ENCODE results near the gene GAL3ST2.
"Not testable (repeated sequence)": the region's sequence is repeated elsewhere in the genome, so short reads cannot be mapped to it uniquely, and the experiment has no call there.

The GAL3ST2 gene

GRCh38 chr2:241776336-241777169 lies at the start of gene GAL3ST2:
Gene GAL3ST2 (plus strand): TSS chr2:241776822. CDS start chr2:241776956, 134 bp downstream.
- DNase-seq = peak in 1 of 2 donors; percentile 8

GRCh38 chr2:241728000-241728399 lies 48.6 kb upstream of the GAL3ST2 start:
- no peak for DNase-seq

DNA sequence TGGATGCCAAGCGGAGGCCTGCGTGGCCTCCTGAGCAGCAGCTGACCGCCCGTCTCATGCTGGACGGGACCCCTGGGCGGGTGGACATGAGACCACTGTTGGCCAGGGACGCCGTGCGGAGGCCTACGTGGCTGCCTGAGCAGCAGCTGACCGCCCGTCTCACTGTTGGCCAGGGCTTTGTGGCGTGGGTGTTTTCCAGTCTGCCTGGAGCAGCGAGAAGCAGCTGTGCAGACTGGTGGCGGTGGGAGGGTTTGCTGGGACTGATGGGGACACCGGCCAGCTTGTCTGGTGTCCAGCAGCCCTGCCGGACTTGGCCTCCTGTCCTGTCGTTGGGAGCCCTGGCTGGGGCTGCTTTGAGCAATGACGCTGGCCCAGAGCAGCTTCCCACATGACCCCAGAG lies 48.0 kb upstream of the GAL3ST2 start:
- DNase-seq = no peak

- DNase-seq = no peak
Measured at GRCh38 chr2:241729868-241730267, 46.8 kb upstream of the GAL3ST2 start.

DNA sequence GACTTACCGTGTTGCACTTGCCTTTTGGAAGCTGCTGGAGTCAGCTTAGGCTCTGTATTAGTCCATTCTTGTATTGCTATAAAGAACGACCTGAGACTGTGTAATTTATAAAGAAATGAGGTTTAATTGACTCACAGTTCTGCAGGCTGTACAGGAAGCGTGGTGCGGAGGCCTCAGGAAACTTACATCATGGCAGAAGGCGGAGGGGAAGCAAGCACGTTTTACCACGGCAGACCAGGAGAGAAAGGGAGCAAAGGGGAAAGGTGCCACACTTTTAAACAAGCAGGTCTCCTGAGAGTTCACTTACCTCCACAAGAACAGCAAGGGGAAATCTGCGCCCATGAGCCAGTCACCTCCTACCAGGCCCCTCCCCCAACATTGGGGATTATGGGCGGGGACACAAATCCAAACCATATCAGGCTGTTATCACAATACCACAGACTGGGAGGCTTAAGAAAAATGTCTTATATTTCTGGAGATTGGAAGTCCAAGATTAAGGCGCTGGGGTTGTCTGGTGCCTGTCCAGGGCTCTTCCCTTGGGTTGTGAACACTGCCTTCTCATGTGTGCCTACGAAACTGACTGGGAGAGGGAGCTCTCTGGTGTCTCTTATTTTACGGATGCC lies 45.8 kb upstream of the GAL3ST2 start:
- peak in 1 of 2 donors; percentile 22 for DNase-seq

GRCh38 chr2:241732513-241733186 lies 44.0 kb upstream of the GAL3ST2 start:
- DNase-seq = peak; percentile 68 to 78

DNA sequence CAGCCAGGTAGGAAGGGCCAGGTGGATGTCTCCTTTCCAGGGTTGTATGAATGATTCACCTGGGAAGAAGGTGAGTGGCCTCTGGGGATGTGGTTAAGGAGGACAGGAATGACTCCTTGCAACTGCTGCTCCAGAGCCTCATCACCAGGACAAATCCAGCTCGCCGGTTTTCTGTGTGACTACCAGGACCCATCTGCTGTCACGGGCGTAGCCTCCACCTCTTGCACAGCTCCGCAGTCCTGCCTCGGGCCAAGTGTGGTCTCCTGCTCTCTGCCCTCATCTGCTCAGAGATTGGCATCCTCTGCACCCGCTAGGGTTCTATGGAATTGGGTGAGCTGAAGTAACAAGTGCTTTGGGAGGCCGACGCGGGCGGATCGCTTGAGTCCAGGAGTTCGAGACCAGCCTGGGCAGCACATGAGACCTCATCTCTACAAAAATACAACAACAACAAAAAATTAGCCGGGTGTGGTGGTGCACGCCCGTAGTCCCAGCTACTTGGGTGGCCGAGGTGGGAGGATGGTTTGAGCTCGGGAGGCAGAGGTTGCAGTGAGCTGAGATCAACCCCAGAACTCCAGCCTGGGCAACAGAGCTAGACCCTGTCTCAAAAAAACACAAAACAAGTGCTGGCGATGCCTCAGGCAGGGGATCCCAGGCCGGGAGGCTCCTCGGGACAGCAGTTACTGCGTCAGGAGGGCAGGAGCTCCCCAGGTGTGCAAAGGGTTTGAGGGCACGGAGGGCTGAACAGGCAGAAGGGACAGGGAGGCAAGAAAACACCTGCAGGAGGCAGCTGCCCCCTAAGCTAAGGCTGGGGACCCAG lies 43.0 kb upstream of the GAL3ST2 start:
- no peak for DNase-seq

DNA sequence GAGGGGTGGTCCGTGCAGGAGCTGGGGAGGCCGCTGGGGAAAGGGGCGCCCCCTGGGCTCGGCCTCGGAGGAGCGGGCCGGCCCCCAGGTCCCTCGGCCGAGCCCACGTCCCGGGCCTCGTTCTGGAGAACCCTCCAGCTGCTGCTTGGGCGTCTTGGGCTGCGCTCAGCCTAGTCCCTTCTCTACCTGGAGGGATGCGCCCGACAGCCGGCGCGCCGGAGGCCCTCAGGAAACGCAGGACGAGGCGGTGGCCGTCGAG lies 42.5 kb upstream of the GAL3ST2 start:
- DNase-seq = no peak

DNA sequence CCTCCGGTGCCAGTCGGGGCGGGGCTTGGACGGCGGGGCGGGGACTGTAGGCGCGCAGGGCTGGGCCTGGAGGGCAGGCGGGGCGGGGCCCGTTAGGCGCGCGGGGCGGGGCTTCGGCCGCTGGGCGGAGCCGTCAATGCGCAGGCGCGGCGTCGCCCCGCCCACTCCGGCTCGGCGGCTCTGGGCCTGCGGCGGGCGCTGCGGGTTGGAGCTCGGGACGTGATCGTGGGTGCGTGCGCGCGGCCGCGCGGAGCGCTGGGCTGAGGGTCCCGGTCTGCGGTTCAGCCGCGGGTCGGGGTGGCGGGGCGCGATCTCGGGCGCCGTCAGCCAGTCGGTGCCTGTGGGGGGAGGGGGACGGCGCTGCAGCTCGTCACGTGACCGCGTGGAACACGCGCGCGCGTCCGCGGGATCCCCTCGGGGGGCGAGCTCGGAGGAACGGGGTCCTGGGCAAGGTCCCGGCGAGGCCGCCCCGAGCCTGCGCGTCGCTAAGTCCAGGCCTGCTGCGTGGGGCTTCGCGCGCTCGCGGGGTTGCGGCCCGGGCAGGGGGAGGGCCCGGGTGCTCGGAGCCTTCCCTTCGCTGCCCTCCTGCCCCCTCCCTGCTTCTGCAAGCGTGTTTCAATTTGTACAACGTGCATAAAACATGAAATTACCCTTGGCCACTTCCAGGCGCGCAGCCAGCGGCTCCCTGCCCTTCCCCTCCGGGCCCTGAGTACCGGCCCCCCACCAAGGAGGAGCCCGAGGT lies 42.0 kb upstream of the GAL3ST2 start, which contains the start of gene D2HGDH:
Gene D2HGDH (plus strand): TSS at position 164 of the 742 bp plus-strand sequence. CDS start 595 bp downstream, outside the sequence.
- DNase-seq = peak; percentile 97 to 98

DNA sequence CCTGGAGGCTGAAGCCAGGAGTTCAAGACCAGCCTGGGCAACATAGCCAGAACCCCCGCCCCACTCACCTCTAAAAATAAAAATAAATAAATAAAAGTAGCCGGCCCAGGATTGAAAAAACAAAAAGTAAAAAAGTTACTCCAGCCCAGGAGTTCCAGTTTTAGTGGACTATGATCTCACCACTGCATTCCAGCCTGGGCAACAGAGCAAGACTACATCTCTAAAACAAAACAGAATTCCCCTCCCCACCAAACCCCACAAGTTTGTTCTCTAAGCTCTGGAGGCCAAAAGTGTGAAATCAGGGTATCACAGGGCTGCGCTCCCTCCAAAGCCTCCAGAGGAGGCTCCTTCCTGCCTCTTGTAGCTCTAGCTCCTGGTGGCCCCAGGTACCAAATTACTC lies 40.5 kb upstream of the GAL3ST2 start:
- DNase-seq = no peak

DNA sequence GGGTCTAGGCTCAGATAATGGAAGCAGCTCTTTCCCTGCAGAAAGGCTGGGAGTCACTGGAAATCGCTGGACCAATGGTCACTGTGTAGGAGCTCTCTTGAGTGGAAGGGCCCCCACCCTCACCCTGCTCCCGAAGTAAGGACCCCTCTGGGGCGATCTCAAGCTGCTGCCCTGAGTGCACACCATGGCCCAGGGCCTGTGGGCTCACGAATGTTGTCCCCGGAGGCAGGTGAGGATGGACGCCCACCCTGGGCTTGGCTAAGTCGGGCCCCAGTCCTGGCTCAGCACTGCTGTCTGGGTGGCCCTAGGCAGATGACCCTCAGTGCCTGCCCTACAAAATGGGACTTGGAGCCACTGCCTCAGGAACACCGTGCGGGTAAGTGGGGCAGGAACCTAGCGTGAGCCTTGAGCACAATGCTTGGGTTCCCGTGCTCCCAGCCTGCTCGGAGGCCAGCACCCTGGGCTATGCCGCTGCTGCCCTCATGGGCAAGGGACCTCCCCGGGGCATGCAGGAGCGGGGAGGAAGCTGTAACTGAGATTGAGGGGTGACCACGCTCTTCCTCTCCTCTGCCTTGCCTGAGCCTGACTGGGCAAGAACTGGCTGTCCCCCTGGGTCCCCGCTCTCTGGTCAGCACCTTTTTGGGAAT lies 38.5 kb upstream of the GAL3ST2 start:
- no peak for DNase-seq

DNA sequence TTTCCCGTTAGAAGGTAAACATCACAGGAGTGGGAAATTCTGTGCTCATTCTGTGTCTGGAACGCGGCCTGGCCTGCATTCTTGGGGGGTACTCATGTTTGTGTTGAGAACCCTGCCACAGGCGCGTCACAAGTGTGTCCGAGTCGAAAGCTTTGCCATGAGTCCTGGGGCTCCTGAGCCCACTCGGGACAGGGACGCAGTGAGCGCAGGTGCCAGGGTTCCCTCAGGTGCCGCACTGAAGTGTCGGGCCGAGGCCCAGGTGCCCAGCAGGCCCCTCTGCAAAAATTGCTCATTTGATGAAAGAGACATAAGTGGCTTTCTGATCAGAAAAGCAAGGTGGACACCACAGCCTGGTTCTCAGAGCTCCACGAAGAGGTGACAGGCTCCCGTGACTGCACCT lies 37.4 kb upstream of the GAL3ST2 start:
- DNase-seq = no peak

DNA sequence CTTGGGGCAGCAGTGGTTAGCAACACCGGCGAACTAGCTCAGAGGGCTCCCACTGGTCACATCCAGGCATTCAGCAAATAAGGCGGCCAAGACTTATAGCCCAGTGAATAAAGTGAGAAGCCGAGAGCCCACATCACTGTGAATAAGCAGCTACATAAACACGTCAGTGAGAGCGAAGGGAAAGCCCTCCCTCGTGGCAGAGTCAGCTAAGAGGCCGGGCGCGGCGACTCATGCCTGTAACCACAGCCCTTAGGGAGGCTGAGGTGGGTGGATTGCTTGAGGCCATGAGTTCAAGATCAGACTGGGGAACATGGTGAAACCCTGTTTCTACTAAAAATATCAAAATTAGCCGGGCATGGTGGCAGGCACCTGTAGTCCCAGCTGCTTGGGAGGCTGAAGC lies 37.0 kb upstream of the GAL3ST2 start:
- peak; percentile 66 to 73 for DNase-seq

DNA sequence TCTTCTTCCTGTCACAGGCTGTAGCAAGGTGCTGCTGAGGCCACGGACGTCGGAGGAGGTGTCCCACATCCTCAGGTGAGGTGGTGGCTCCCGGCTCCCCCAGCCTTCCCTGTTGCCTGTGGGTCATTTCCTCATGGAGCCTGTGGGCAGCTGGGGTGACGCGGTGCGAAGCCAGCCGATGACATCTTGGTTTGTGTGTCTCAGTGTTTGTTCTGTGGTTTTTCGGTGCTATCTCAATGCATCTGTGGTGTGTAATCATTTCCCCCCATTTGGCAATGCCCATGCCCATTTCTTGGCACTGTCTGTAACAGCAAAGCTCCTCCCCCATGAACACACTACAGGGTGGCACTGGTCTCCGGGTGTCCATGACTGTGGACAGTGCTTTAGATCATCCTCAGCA lies 35.6 kb upstream of the GAL3ST2 start:
- DNase-seq = peak in 1 of 2 donors; percentile 28

GRCh38 chr2:241742320-241742939 lies 34.2 kb upstream of the GAL3ST2 start:
- DNase-seq = no peak

- not testable (repeated sequence) for DNase-seq
Measured at GRCh38 chr2:241743008-241743407, 33.6 kb upstream of the GAL3ST2 start.

DNA sequence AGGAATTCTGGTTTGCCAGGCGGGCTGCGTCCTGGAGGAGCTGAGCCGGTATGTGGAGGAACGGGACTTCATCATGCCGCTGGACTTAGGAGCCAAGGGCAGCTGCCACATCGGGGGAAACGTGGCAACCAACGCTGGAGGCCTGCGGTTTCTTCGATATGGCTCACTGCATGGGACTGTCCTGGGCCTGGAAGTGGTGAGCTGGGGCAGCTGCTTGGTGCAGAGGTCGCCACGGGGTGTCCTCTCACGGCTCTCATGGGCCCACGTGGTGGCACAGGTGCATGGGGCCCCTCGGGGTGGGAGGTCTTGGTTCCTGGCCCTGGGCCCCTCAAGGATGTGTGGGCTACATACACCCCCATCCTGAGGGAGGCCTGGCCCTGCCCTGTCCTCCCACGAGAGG lies 33.0 kb upstream of the GAL3ST2 start:
- no peak for DNase-seq

DNA sequence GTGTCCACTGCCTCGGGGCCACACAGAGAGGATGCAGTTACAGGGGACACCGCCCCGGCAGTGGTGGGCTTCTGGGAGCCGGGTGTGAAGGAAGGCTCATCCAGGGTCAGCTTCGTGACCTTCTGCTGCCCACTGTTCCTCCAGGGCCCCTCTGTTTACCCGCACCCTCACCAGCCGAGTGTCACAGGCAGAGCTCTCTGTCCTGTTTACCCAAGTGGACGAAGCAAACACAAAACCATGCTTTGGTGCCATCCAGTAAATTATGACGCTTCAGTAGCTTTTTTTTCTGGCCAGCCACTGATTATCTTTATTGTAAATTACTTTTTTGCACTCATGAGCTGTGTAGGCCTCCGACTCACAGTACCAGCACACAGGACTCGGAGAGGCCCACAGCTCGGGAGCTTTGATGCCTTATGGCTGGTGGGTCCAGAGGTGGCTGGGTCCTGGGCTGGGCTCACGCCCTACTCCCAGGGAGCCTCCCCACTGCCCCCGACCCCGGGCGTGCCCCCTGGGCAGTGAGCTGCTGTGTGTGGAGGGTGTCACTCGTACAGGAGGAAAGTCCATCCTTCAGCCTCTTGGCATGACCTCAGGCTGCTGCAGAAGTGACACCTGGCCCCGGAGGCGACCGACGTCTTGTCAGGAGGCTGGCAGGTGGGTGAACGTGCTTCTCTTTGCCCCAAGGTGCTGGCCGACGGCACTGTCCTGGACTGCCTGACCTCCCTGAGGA lies 32.4 kb upstream of the GAL3ST2 start:
- DNase-seq = no peak

DNA sequence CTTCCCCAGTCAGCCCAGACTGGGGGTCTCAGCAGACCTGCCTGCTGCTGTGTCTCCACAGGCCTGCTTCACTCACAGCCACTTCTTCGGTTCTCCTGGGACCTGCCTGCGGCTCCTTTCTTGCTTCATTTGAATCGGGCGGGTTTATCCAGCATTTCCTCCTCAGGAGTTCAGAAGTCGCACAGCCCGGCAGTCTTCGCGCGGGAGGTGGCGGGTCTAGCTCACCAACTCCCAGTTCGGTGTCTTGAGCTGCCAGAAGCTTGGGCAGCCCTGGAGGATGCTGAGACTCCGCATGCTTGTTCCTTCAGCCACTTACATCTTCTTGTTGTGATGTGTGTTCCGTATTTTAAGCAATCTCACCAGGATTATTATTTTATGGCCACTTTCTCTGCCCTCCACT lies 31.3 kb upstream of the GAL3ST2 start:
- no peak for DNase-seq

- DNase-seq = no peak
Measured at GRCh38 chr2:241746084-241746483, 30.5 kb upstream of the GAL3ST2 start.
